H1 (cell line): ENCODE measurements around the gene ERICH6. TPM values are rescaled to one million over a fixed set of nuclear protein-coding genes. Genes with fewer than 3 reads are reported as not detected.

Experiments used
- BRCA1 ChIP-seq: IDR thresholded peaks from 2 replicates; pipeline ENCODE4 v1.6.1; 2012; ENCODE audit warnings: low read depth, low read length, improper control_type of control experiment
- JUN ChIP-seq: IDR thresholded peaks from 2 replicates; pipeline ENCODE4 v1.6.1; 2011; ENCODE audit warnings: low read depth, mild to moderate bottlenecking, improper control_type of control experiment, low read length
- RFX5 ChIP-seq: IDR thresholded peaks from 2 replicates; pipeline ENCODE4 v1.6.1; 2011; ENCODE audit warnings: low read depth, low read length, improper control_type of control experiment, borderline replicate concordance
- SP2 ChIP-seq: IDR thresholded peaks from 2 replicates; pipeline ENCODE4 v1.6.1; 2012; ENCODE audit warnings: mild to moderate bottlenecking, low read length, inconsistent platforms
- polyA plus RNA-seq, 7 experiments: library from polyadenylated mRNA; depleted of rRNA in 3 of 7; stranded (reverse) in 5 of 7; unstranded in 2 of 7; fragments of >200 nt in 5 of 7; fragments of 200-250 nt in 2 of 7; gene quantifications; 1 replicate in 5 of 7; 2 replicates in 1 of 7; 4 replicates in 1 of 7; pipeline versions ENCODE4 v1.2.1 to v1.2.3, GENCODE V29; 2011 to 2013; ENCODE audit warnings: missing spikeins in 2 of 7, mixed read lengths in 2 of 7
- total RNA-seq: library from RNA; stranded (reverse); fragmentation: NEBNext Ultra II Directional; extraction: Animal tissue kit (Norgen Biotek cat#: 25700); gene quantifications from 2 replicates; pipeline ENCODE4 v1.2.1, GENCODE V29; 2021
- TF ChIP-seq, protein P1 (sequence below), 3 experiments: IDR thresholded peaks; 1 replicate in 2 of 3; 2 replicates in 1 of 3; pipeline versions ENCODE4 v1.5.1 to v1.6.1; 2011; ENCODE audit warnings: low read length in 3 of 3, mild to moderate bottlenecking in 3 of 3, inconsistent platforms in 2 of 3, low read depth in 1 of 3, moderate library complexity in 1 of 3; ENCODE audit not compliant: insufficient read depth in 1 of 3; ENCODE audit errors: control extremely low read depth in 1 of 3

The ERICH6 gene
- total and polyA plus RNA-seq, 2 of the 8 experiments (the other 6 are each of a cell fraction or from before 2014, with no cell fraction given) = not detected

DNA sequence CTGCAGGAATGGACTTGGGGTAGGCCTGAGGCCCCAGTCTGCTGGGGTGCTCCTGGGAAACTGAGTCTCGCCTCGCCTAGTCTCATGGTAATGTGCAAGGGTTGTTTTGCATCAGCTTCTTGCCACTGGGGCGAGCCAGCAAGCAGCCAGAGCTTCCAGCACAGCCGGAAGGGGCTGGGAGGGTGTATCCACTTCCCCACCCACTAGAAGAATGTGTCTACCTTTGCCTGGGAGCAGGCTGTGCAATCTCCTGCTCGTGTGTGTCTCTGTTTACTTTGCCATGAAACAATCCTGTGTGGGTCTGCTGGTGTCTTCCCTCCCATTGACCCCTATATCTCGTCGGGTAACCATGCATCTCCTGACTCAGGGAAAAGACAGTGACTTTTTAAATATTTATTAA lies 21.8 kb upstream of the ERICH6 start (continued):
- TF ChIP-seq, protein P1, sequence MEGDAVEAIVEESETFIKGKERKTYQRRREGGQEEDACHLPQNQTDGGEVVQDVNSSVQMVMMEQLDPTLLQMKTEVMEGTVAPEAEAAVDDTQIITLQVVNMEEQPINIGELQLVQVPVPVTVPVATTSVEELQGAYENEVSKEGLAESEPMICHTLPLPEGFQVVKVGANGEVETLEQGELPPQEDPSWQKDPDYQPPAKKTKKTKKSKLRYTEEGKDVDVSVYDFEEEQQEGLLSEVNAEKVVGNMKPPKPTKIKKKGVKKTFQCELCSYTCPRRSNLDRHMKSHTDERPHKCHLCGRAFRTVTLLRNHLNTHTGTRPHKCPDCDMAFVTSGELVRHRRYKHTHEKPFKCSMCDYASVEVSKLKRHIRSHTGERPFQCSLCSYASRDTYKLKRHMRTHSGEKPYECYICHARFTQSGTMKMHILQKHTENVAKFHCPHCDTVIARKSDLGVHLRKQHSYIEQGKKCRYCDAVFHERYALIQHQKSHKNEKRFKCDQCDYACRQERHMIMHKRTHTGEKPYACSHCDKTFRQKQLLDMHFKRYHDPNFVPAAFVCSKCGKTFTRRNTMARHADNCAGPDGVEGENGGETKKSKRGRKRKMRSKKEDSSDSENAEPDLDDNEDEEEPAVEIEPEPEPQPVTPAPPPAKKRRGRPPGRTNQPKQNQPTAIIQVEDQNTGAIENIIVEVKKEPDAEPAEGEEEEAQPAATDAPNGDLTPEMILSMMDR (IDR thresholded peaks at IDR 0.05; ENCODE audit: control extremely low read depth in 1 of 3, insufficient read depth in 1 of 3, low read depth in 1 of 3, low read length in 3 of 3) = no peak
- TF ChIP-seq BRCA1 = no peak
- TF ChIP-seq RFX5 = no peak
- TF ChIP-seq SP2 = no peak
- TF ChIP-seq JUN = no peak
